ENCODE measurements around the gene MAGI1. TPM values are rescaled to one million over a fixed set of nuclear protein-coding genes. Genes with fewer than 3 reads are reported as not detected.

Gene MAGI1
- total and polyA plus RNA-seq, 10 donors: 3.5 to 104 (median 62.3) TPM

DNA sequence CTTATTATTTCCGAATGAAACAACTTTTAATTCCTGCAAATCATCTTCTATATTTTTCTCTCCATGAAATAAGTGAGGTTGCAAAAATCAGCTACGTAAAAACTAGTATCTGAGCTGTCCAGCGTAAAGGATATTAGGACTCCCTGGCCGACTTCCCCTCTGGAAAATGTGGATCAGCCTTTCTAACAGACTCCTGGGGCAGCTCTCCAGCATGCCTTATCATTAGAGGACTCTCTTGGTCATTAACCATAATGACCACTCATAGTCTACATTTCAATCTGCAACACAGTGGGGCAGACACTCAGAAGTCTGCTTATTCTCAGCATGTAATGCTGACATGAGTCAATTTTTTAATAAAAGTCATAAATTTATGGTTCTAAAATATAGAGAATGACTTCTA, 130.1 kb downstream of the MAGI1 start:
- Histone ChIP-seq H3K27me3 (replicated peaks in 1 of 7) (no peaks in the 10 kb centered on the region), H3K36me3 (no peaks in the 10 kb centered on the region), H3K27ac (no peak overlapping the region), H3K9me3 (no peaks in the 10 kb centered on the region), H3K4me3 (no peak overlapping the region), H3K4me1 (no peaks in the 10 kb centered on the region)
- 84 to 92% (median 87%) methylated on average over 4 of the region's 4 CpGs for WGBS, 5 donors
- TF ChIP-seq, protein P1, sequence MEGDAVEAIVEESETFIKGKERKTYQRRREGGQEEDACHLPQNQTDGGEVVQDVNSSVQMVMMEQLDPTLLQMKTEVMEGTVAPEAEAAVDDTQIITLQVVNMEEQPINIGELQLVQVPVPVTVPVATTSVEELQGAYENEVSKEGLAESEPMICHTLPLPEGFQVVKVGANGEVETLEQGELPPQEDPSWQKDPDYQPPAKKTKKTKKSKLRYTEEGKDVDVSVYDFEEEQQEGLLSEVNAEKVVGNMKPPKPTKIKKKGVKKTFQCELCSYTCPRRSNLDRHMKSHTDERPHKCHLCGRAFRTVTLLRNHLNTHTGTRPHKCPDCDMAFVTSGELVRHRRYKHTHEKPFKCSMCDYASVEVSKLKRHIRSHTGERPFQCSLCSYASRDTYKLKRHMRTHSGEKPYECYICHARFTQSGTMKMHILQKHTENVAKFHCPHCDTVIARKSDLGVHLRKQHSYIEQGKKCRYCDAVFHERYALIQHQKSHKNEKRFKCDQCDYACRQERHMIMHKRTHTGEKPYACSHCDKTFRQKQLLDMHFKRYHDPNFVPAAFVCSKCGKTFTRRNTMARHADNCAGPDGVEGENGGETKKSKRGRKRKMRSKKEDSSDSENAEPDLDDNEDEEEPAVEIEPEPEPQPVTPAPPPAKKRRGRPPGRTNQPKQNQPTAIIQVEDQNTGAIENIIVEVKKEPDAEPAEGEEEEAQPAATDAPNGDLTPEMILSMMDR (IDR thresholded peaks at IDR 0.05 in 8 of 11, conservative IDR thresholded peaks at IDR 0.05 in 3 of 11): no peak
- TF ChIP-seq POLR2A (IDR thresholded peaks at IDR 0.05): no peak
- no peak for TF ChIP-seq POLR2AphosphoS5 (IDR thresholded peaks at IDR 0.05)
- intact Hi-C loops (cut with DNase I; ENCODE audit: low total_unique reads): no loop called here
- DNase-seq: no peak

DNA sequence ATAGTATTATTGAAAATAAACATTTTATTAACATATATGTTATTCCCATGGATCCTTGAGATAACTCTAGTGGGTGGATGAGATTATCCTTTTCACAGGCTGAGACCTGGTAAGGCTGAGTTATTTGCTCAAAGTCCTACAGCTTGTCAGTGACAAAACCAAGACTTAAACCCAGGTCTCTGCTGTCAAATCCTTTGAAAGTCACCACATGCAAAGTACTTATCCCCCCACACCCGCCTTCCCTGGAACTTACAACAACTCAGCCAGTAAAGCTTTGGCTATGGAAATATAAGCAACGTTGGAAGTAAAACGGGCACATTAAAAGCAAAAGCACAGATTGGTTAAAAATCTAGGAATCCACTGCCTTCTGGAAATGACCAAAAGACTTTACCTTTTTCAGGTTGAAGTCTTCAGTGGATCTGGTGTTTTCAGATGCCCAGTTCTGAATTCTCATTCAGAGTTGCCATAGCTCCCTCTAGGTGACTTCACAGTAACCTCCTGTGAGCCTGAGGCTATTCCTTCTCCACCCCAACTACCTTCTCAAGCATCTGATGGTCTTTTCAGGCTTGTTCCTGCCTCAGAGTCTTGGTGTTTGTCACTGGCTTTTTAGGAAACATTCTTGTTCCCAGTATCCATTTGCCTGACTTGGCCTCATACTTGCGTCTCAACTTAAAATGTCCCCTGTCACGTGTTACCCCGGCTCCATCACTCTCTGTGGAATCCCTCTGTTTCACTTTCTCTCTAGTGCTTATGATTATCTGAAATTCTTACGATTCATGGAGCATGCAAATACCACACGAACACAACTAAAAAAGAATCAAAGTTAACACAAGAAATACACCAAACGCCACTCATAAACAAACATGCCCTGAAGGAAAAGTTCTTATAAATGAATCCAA, 131.2 kb downstream of the MAGI1 start:
- Histone ChIP-seq H3K36me3 (no peaks in the 10 kb centered on the region), H3K4me1 (peaks cover 0 to 2% (median 0%) of the 10 kb centered on the region in 6 donors), H3K27me3 (replicated peaks in 1 of 7) (no peaks in the 10 kb centered on the region), H3K4me3 (no peak overlapping the region), H3K9me3 (no peaks in the 10 kb centered on the region), H3K27ac (no peak overlapping the region)
- 86 to 88% (median 87%) methylated on average over 9 of the region's 9 CpGs for WGBS, 5 donors
- DNase-seq: no peak
- intact Hi-C loops (cut with DNase I; ENCODE audit: low total_unique reads): no loop called here
- TF ChIP-seq POLR2A (IDR thresholded peaks at IDR 0.05) (no peak), POLR2AphosphoS5 (IDR thresholded peaks at IDR 0.05) (no peak)
- TF ChIP-seq, protein P1 (IDR thresholded peaks at IDR 0.05 in 8 of 11, conservative IDR thresholded peaks at IDR 0.05 in 3 of 11): no peak

DNA sequence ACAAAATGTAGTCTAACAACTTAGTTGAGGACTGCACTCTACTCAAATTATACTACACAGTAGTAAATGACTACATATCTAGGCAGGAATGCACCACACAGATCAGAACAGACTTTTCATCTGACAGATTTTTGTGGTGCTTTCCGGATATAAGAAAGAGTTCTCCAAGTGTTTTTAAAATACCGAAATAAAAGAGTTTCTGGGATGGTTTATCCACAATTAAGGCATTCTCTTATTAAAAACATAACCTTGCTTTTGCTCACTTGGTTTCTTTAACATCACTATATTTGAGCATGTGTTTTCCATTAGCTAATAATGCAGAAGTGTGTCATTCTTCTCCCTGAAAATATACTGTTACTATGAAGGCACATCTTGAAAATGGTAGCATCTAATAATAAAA, 132.9 kb downstream of the MAGI1 start:
- no peak overlapping the region for H3K4me3 ChIP-seq
- 72 to 83% (median 80%) methylated on average over 2 of the region's 2 CpGs for WGBS, 5 donors
- TF ChIP-seq POLR2AphosphoS5 (IDR thresholded peaks at IDR 0.05) (no peak), POLR2A (IDR thresholded peaks at IDR 0.05) (no peak)
- H3K9me3 ChIP-seq: no peaks in the 10 kb centered on the region
- H3K36me3 ChIP-seq: no peaks in the 10 kb centered on the region
- H3K4me1 ChIP-seq: peaks cover 0 to 5% (median 2%) of the 10 kb centered on the region in 6 donors
- H3K27me3 ChIP-seq (replicated peaks in 1 of 7): no peaks in the 10 kb centered on the region
- DNase-seq: no peak
- H3K27ac ChIP-seq: no peak overlapping the region
- intact Hi-C loops (cut with DNase I; ENCODE audit: low total_unique reads): no loop called here

DNA sequence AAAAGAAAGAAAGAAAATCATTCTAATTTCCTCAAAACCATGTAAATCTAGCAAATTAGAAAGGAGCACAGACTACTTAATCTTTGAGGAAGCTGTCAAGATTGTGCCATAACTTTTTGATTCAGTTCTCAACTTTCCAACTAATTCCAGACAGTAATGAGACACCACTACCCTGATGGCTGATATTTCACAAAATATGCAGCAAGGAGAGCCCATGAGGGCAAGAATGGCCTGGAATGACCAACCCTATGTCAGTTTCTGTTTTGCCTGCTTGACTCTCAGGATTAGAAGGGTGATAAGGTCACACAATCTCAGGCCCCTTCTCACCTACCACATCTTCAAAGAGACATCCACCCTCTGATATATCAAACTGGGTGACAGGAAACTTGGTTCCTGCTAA, 134.7 kb downstream of the MAGI1 start:
- Histone ChIP-seq H3K36me3 (no peaks in the 10 kb centered on the region), H3K4me1 (peaks cover 0 to 5% (median 2%) of the 10 kb centered on the region in 6 donors)
- intact Hi-C loops (cut with DNase I; ENCODE audit: low total_unique reads): no loop called here

More for the DNA sequence above, 134.7 kb downstream of the MAGI1 start:
- DNase-seq: no peak
- no peaks in the 10 kb centered on the region for H3K27me3 ChIP-seq (replicated peaks in 1 of 7)
- TF ChIP-seq POLR2AphosphoS5 (IDR thresholded peaks at IDR 0.05) (no peak), POLR2A (IDR thresholded peaks at IDR 0.05) (no peak)
- TF ChIP-seq, protein P1 (IDR thresholded peaks at IDR 0.05 in 8 of 11, conservative IDR thresholded peaks at IDR 0.05 in 3 of 11): no peak
- H3K9me3 ChIP-seq: no peaks in the 10 kb centered on the region
- no peak overlapping the region for H3K4me3 ChIP-seq
- no peak overlapping the region for H3K27ac ChIP-seq
